Nephron progenitor cell (in vitro differentiated cells): Measurements from ENCODE around the gene HSDL2.

Experiments used
- DNase-seq: peaks from one replicate; pipeline ENCODE4 v3.0.0; 2021
- H3K27ac Mint-ChIP-seq: 2 replicates; pipeline ENCODE4 v1.8.0; 2021; ENCODE audit warnings: mild to moderate bottlenecking, moderate library complexity, mixed read lengths
- H3K27me3 Mint-ChIP-seq: 2 replicates; pipeline ENCODE4 v1.8.0; 2021; ENCODE audit warnings: mild to moderate bottlenecking, low read depth, mixed read lengths; ENCODE audit not compliant: poor library complexity
- H3K36me3 Mint-ChIP-seq: 2 replicates; pipeline ENCODE4 v1.8.0; 2021; ENCODE audit warnings: low read depth, mixed read lengths
- H3K4me1 Mint-ChIP-seq: 2 replicates; pipeline ENCODE4 v1.8.0; 2021; ENCODE audit warnings: mixed read lengths
- H3K4me3 Mint-ChIP-seq: 2 replicates; pipeline ENCODE4 v1.8.0; 2021; ENCODE audit warnings: mild to moderate bottlenecking, moderate library complexity, mixed read lengths
- H3K9me3 Mint-ChIP-seq: 2 replicates; pipeline ENCODE4 v1.8.0; 2021; ENCODE audit warnings: mild to moderate bottlenecking, moderate library complexity, mixed read lengths
- TF ChIP-seq, protein P1 (sequence below): fragments of 200-600 bp; sonication (generic); IDR thresholded peaks from 2 replicates; pipeline ENCODE4 v1.5.0; 2021; ENCODE audit warnings: antibody characterized with exemption

Gene HSDL2

DNA sequence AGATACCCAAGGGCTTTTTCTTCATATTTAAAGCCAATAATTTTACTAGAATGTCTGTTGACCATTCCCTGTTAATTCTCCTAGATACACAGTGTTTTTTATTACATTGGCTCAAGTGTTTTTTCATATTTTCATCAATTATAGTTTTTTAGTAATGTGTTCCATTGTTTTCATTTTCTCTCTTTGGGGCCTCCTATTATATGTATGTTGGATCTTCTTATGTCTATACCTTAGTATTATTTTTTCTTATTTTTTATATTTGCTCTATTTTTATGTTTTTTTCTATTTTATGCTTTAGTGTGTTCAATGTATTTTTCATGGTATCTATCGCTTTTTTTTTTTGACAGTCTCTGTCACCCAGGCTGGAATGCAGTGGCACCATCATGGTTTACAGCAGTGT is 114.2 kb downstream of the HSDL2 start:
- Mint-ChIP-seq H3K4me3 (no peak overlapping the region), H3K27ac (no peak overlapping the region), H3K27me3 (no peaks in the 10 kb centered on the region), H3K4me1 (peaks cover 20% of the 10 kb centered on the region), H3K9me3 (peaks cover 67% of the 10 kb centered on the region), H3K36me3 (peaks cover 92% of the 10 kb centered on the region)
- TF ChIP-seq, protein P1, sequence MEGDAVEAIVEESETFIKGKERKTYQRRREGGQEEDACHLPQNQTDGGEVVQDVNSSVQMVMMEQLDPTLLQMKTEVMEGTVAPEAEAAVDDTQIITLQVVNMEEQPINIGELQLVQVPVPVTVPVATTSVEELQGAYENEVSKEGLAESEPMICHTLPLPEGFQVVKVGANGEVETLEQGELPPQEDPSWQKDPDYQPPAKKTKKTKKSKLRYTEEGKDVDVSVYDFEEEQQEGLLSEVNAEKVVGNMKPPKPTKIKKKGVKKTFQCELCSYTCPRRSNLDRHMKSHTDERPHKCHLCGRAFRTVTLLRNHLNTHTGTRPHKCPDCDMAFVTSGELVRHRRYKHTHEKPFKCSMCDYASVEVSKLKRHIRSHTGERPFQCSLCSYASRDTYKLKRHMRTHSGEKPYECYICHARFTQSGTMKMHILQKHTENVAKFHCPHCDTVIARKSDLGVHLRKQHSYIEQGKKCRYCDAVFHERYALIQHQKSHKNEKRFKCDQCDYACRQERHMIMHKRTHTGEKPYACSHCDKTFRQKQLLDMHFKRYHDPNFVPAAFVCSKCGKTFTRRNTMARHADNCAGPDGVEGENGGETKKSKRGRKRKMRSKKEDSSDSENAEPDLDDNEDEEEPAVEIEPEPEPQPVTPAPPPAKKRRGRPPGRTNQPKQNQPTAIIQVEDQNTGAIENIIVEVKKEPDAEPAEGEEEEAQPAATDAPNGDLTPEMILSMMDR: no peak
- DNase-seq: no peak

DNA sequence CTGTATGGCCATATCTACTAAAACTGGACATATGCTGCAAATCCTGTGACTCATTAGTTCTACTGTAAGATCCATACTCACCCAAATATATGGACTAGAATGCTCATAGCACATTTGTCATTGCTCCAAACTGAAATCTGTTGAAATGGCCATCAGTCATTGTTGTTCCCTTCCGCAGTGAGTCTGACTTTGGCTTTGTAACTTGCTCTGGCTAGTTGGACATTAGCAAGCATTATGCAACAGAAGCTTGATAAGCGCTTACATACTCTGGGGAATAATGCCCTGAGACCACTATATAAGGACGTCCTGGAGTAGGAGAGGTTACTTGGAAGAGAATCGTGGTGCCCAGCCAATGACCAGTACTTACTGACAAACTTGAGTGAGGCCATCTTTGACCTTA is 115.7 kb downstream of the HSDL2 start:
- H3K36me3 Mint-ChIP-seq: peaks cover 94% of the 10 kb centered on the region
- no peak for DNase-seq
- no peak overlapping the region for H3K4me3 Mint-ChIP-seq
- H3K27me3 Mint-ChIP-seq: no peaks in the 10 kb centered on the region
- no peak overlapping the region for H3K27ac Mint-ChIP-seq
- H3K4me1 Mint-ChIP-seq: peaks cover 6% of the 10 kb centered on the region
- peaks cover 66% of the 10 kb centered on the region for H3K9me3 Mint-ChIP-seq
- TF ChIP-seq, protein P1: no peak

DNA sequence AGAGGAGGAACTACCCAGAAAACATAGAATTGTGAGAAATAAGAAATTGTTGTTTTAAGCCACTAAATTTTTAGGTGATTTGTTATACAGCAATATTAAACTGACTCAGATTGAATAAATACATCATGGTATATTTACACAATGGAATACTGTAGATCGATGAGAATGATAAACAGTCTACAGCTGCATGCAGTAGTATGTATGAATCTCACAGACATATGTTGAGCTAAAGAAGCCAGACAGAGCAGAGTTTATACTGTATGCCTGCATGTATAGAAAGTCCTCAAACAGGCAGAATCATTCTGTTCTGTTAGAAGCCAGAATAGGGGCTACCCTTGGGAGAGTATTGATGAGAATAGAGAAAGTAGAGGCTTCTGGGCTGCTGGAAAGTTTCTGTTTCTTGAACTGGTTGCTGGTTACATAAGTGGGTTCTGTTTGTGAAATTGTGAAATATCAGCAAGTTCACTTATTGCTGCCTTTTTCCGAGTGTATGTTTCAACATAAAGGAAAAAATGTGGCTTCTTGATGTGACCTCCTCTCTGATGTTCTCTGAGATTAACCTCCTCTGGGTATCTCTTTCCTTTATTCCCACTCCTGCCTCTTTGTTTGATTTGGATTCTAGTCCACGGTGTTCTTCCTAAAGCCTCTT is 116.3 kb downstream of the HSDL2 start:
- H3K4me3 Mint-ChIP-seq: no peak overlapping the region
- H3K9me3 Mint-ChIP-seq: peaks cover 68% of the 10 kb centered on the region
- H3K27me3 Mint-ChIP-seq: no peaks in the 10 kb centered on the region
- no peak for DNase-seq
- peaks cover 6% of the 10 kb centered on the region for H3K4me1 Mint-ChIP-seq
- peak overlapping the region; percentile 60 for H3K27ac Mint-ChIP-seq
- H3K36me3 Mint-ChIP-seq: peaks cover 94% of the 10 kb centered on the region
- TF ChIP-seq, protein P1: no peak

DNA sequence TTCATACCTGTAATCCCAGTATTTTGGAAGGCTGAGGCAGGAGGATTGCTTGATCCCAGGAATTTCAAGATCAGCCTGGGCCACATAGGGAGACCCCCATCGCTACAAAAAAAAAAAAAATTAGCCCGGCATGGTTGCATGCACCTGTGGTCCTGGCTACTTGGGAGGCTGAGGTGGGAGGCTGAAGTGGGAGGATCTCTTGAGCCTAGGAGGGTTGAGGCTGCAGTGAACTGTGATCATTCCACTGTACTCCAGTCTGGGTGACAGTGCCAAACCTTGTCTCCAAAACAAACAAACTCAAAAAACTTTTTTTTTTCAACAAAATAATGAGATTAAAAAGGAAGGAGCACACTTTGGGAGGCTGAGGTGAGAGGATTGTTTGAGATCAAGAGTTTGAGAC is 120.9 kb downstream of the HSDL2 start:
- H3K4me3 Mint-ChIP-seq: no peak overlapping the region
- DNase-seq: no peak
- peaks cover 92% of the 10 kb centered on the region for H3K36me3 Mint-ChIP-seq
- H3K4me1 Mint-ChIP-seq: peaks cover 9% of the 10 kb centered on the region
- H3K27me3 Mint-ChIP-seq: no peaks in the 10 kb centered on the region
- H3K9me3 Mint-ChIP-seq: peaks cover 48% of the 10 kb centered on the region
- H3K27ac Mint-ChIP-seq: no peak overlapping the region
- TF ChIP-seq, protein P1: no peak

DNA sequence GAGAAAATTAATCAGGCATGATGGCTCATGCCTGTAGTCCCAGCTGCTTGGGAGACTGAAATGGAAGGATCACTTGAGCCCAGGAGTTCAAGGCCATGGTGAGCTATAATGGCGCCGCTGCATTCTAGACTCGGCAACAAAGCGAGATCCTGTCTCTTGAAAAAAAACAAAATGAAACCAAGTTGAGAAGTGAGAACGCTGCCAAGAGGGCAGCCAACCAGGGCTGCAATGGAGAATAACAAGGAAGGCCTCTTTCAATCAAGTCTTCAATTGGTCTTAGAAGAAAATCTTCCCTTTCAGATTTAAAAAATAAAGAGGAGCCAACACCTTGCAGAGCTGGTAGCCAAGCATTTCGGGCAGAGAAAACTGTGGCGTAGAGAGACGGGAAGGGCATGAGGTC is 121.4 kb downstream of the HSDL2 start:
- Mint-ChIP-seq H3K27ac (no peak overlapping the region), H3K36me3 (peaks cover 90% of the 10 kb centered on the region), H3K4me3 (no peak overlapping the region), H3K4me1 (peaks cover 9% of the 10 kb centered on the region), H3K27me3 (no peaks in the 10 kb centered on the region), H3K9me3 (peaks cover 47% of the 10 kb centered on the region)
- TF ChIP-seq, protein P1: no peak
- no peak for DNase-seq
